ENCODE measurements around the gene ABCB11. TPM values are rescaled to one million over a fixed set of nuclear protein-coding genes. Genes with fewer than 3 reads are reported as not detected.

Gene ABCB11
- total and polyA plus RNA-seq, 10 of the 15 experiments (the other 5 are each of a cell fraction or from before 2014, with no cell fraction given): not detected

DNA sequence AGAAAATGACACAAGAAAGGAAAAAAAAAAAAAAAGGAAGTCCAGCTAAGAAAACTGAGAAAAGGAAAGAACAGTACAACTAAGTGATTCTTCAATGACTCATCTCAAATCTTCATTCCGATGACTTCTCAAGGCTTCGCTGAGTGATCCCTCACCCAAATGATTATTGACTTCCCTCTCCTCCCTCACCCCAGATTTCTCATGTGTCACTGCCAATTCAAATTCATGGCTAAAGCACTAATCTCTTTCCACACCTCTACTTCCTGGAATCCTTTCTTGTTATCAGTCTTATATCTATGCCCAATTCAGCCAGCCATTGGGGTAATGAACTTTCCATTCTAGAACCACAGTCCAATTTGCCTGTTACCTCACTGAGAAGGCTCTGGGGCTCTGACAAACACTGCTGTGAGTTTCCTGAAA is 7.2 kb upstream of the ABCB11 start (continued):
- TF ChIP-seq HDAC6 (IDR thresholded peaks at IDR 0.05; ENCODE audit: unreplicated experiment): no peak
- TF ChIP-seq, protein P1, sequence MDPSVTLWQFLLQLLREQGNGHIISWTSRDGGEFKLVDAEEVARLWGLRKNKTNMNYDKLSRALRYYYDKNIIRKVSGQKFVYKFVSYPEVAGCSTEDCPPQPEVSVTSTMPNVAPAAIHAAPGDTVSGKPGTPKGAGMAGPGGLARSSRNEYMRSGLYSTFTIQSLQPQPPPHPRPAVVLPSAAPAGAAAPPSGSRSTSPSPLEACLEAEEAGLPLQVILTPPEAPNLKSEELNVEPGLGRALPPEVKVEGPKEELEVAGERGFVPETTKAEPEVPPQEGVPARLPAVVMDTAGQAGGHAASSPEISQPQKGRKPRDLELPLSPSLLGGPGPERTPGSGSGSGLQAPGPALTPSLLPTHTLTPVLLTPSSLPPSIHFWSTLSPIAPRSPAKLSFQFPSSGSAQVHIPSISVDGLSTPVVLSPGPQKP (IDR thresholded peaks at IDR 0.05; ENCODE audit: low read depth, low read length): no peak

DNA sequence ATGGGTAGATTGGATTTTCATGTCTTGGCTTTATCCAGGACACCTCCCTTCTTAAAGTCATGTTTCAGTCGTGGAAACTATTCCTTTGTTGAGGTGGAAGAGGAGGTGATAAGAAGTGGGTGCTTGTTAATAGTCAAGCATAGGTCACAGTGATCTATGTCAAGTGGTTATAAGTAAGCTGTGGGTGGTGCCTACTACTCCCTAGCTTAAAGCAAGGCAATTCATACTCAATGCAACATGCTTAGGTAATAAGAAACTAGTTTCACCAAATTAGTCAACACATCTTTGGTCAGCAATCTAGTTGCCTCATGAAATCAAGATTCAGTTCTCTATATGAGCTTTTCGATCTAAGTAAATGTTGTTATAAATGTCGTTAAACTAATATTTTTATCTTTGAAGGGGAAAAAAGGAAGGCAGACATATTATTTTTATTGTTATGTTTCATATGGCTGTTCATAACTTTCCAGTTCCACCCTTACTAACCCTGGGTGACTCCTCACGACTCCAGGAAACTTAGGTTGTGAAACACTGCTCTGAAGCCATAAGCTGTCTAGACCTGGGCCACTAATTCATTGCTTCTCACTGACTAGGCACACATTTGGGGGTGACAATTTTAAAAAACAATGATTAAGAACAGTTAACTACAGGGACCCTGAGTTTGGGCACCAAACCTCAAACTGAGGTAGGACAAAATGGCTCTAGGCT is 5.8 kb upstream of the ABCB11 start:
- WGBS (ENCODE audit: insufficient coverage, insufficient replicate concordance, low lambda C conversion rate, missing lambda C conversion rate): 10% methylated on average over 4 of the region's 4 CpGs

DNA sequence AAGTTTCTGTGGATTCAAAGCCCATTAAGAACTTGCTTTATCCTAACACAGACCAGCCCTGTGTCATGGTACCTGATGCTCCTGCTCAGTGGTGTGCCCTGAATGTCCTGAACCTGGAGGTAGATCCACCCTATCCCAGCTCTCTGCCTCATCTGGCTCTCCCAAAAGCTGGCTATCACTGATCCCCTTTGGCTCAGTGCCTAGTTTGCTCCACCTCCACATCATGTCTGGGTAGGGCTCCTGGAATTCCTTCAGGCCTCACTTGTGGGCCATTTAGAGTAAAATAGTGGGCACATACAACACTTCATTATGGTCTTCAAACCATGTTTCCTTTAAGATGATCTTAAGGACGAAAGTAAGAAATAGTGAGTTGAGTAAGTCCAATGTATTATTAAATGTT is 4.8 kb upstream of the ABCB11 start:
- Histone ChIP-seq H3K4me2 (ENCODE audit: control insufficient read depth, insufficient read depth) (no peak overlapping the region), H3K79me2 (ENCODE audit: control insufficient read depth, insufficient read depth, low read length) (no peaks in the 10 kb centered on the region), H3K27me3 (replicated peaks in 1 of 2; ENCODE audit: control insufficient read depth in 2 of 2, insufficient read depth in 2 of 2, low read length in 1 of 2) (no peaks in the 10 kb centered on the region), H3K9me3 (replicated peaks; ENCODE audit: control insufficient read depth, insufficient read depth, low read length) (no peaks in the 10 kb centered on the region), H3K4me3 (no peak overlapping the region), H2AFZ (ENCODE audit: control insufficient read depth, low read depth, low read length) (no peak overlapping the region), H3K4me1 (ENCODE audit: control insufficient read depth, insufficient read depth, low read length) (peaks cover 3% of the 10 kb centered on the region; the same call in 1 of the 2 replicates), H4K20me1 (ENCODE audit: control insufficient read depth, insufficient read depth) (no peaks in the 10 kb centered on the region), H3K27ac (ENCODE audit: control insufficient read depth, insufficient read depth) (no peak overlapping the region), H3K9ac (ENCODE audit: control insufficient read depth, insufficient read depth, low read length) (no peak overlapping the region), H3K36me3 (ENCODE audit: control insufficient read depth in 2 of 2, insufficient read depth in 2 of 2, low read length in 1 of 2) (no peaks in the 10 kb centered on the region)
- ATAC-seq: no peak
- 0% methylated on average over 1 of the region's 1 CpG for WGBS (ENCODE audit: insufficient coverage, insufficient replicate concordance, low lambda C conversion rate, missing lambda C conversion rate)
- FAIRE-seq: no peak
- ChIA-PET CTCF (no interaction called here), SMC1A (ENCODE audit: uncharacterized antibody, unreplicated experiment) (no interaction called here), POLR2A (no interaction called here), RAD21 (ENCODE audit: unreplicated experiment) (no interaction called here)
- no TSS peak for BruUV-seq (replicated peaks)
- DNase-seq (ENCODE audit: low read depth, low spot score): no peak
- in situ Hi-C loops (cut with MboI) (no loop called here), intact Hi-C loops (cut with micrococcal nuclease; ENCODE audit: unreplicated experiment) (no loop called here)
- TF ChIP-seq, protein P2, sequence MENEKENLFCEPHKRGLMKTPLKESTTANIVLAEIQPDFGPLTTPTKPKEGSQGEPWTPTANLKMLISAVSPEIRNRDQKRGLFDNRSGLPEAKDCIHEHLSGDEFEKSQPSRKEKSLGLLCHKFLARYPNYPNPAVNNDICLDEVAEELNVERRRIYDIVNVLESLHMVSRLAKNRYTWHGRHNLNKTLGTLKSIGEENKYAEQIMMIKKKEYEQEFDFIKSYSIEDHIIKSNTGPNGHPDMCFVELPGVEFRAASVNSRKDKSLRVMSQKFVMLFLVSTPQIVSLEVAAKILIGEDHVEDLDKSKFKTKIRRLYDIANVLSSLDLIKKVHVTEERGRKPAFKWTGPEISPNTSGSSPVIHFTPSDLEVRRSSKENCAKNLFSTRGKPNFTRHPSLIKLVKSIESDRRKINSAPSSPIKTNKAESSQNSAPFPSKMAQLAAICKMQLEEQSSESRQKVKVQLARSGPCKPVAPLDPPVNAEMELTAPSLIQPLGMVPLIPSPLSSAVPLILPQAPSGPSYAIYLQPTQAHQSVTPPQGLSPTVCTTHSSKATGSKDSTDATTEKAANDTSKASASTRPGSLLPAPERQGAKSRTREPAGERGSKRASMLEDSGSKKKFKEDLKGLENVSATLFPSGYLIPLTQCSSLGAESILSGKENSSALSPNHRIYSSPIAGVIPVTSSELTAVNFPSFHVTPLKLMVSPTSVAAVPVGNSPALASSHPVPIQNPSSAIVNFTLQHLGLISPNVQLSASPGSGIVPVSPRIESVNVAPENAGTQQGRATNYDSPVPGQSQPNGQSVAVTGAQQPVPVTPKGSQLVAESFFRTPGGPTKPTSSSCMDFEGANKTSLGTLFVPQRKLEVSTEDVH (IDR thresholded peaks at IDR 0.05; ENCODE audit: low read depth, partially characterized antibody): no peak
- TF ChIP-seq MTA3 (IDR thresholded peaks at IDR 0.05; ENCODE audit: borderline replicate concordance, low read length) (no peak), RAD51 (IDR thresholded peaks at IDR 0.05) (no peak), TAF1 (IDR thresholded peaks at IDR 0.05; ENCODE audit: borderline replicate concordance, low read depth, low read length) (no peak), YY1 (IDR thresholded peaks at IDR 0.05; ENCODE audit: low read depth, low read length) (no peak)
- TF ChIP-seq, protein P3, sequence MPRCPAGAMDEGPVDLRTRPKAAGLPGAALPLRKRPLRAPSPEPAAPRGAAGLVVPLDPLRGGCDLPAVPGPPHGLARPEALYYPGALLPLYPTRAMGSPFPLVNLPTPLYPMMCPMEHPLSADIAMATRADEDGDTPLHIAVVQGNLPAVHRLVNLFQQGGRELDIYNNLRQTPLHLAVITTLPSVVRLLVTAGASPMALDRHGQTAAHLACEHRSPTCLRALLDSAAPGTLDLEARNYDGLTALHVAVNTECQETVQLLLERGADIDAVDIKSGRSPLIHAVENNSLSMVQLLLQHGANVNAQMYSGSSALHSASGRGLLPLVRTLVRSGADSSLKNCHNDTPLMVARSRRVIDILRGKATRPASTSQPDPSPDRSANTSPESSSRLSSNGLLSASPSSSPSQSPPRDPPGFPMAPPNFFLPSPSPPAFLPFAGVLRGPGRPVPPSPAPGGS (IDR thresholded peaks at IDR 0.05; ENCODE audit: borderline replicate concordance, insufficient read depth, low read depth, low read length, poor library complexity, severe bottlenecking): no peak

More for the DNA sequence above, 5.8 kb upstream of the ABCB11 start:
- Histone ChIP-seq H4K20me1 (ENCODE audit: control insufficient read depth, insufficient read depth) (no peaks in the 10 kb centered on the region), H3K4me3 (no peak overlapping the region), H3K4me1 (ENCODE audit: control insufficient read depth, insufficient read depth, low read length) (peaks cover 3% of the 10 kb centered on the region; the same call in 1 of the 2 replicates), H3K79me2 (ENCODE audit: control insufficient read depth, insufficient read depth, low read length) (no peaks in the 10 kb centered on the region), H3K4me2 (ENCODE audit: control insufficient read depth, insufficient read depth) (no peak overlapping the region), H3K27ac (ENCODE audit: control insufficient read depth, insufficient read depth) (no peak overlapping the region), H3K9ac (ENCODE audit: control insufficient read depth, insufficient read depth, low read length) (no peak overlapping the region), H3K36me3 (ENCODE audit: control insufficient read depth in 2 of 2, insufficient read depth in 2 of 2, low read length in 1 of 2) (no peaks in the 10 kb centered on the region), H3K9me3 (replicated peaks; ENCODE audit: control insufficient read depth, insufficient read depth, low read length) (peaks cover 1% of the 10 kb centered on the region; the same call in 1 of the 3 replicates), H3K27me3 (replicated peaks in 1 of 2; ENCODE audit: control insufficient read depth in 2 of 2, insufficient read depth in 2 of 2, low read length in 1 of 2) (no peaks in the 10 kb centered on the region), H2AFZ (ENCODE audit: control insufficient read depth, low read depth, low read length) (no peak overlapping the region)
- ATAC-seq: peak; percentile 54
- DNase-seq (ENCODE audit: low read depth, low spot score): no peak
- in situ Hi-C loops (cut with MboI) (no loop called here), intact Hi-C loops (cut with micrococcal nuclease; ENCODE audit: unreplicated experiment) (no loop called here)
- CTCF ChIA-PET: no interaction called here
- no TSS peak for BruUV-seq (replicated peaks)
- TF ChIP-seq FOXM1 (IDR thresholded peaks at IDR 0.05; ENCODE audit: low read depth, low read length) (no peak), BACH1 (IDR thresholded peaks at IDR 0.05; ENCODE audit: borderline replicate concordance) (no peak), TAF1 (IDR thresholded peaks at IDR 0.05; ENCODE audit: borderline replicate concordance, low read depth, low read length) (no peak)
- peak; percentile 27 for FAIRE-seq
- RAD21 ChIA-PET (ENCODE audit: unreplicated experiment): no interaction called here
- SMC1A ChIA-PET (ENCODE audit: uncharacterized antibody, unreplicated experiment): no interaction called here
- POLR2A ChIA-PET: no interaction called here

Data from GM12878 (cell line).